ENCODE results near the gene DPP10.

DPP10 gene

GRCh38 chr2:115746151-115746550 is 1303.7 kb downstream of the DPP10 start:
- in situ Hi-C loops (cut with MboI; ENCODE audit: low sequenced_read_pairs, unreplicated experiment): no loop called here
- TF ChIP-seq CTCF (IDR thresholded peaks at IDR 0.05; ENCODE audit: borderline replicate concordance, control extremely low read depth, extremely low read depth, insufficient read depth, missing control alignments): no peak
- no peak for DNase-seq (ENCODE audit: low spot score)

GRCh38 chr2:115757286-115757685 is 1314.8 kb downstream of the DPP10 start:
- no peak for TF ChIP-seq CTCF (IDR thresholded peaks at IDR 0.05; ENCODE audit: borderline replicate concordance, control extremely low read depth, extremely low read depth, insufficient read depth, missing control alignments)
- no peak for DNase-seq (ENCODE audit: low spot score)
- in situ Hi-C loops (cut with MboI; ENCODE audit: low sequenced_read_pairs, unreplicated experiment): no loop called here

GRCh38 chr2:115763601-115764000 is 1321.2 kb downstream of the DPP10 start:
- DNase-seq (ENCODE audit: low spot score): no peak
- in situ Hi-C loops (cut with MboI; ENCODE audit: low sequenced_read_pairs, unreplicated experiment): no loop called here
- no peak for TF ChIP-seq CTCF (IDR thresholded peaks at IDR 0.05; ENCODE audit: borderline replicate concordance, control extremely low read depth, extremely low read depth, insufficient read depth, missing control alignments)

GRCh38 chr2:115771516-115771915 is 1329.1 kb downstream of the DPP10 start:
- DNase-seq (ENCODE audit: low spot score): no peak
- in situ Hi-C loops (cut with MboI; ENCODE audit: low sequenced_read_pairs, unreplicated experiment): no loop called here
- no peak for TF ChIP-seq CTCF (IDR thresholded peaks at IDR 0.05; ENCODE audit: borderline replicate concordance, control extremely low read depth, extremely low read depth, insufficient read depth, missing control alignments)

GRCh38 chr2:115774361-115774760 is 1331.9 kb downstream of the DPP10 start:
- DNase-seq (ENCODE audit: low spot score): no peak
- in situ Hi-C loops (cut with MboI; ENCODE audit: low sequenced_read_pairs, unreplicated experiment): no loop called here
- TF ChIP-seq CTCF (IDR thresholded peaks at IDR 0.05; ENCODE audit: borderline replicate concordance, control extremely low read depth, extremely low read depth, insufficient read depth, missing control alignments): no peak

GRCh38 chr2:115779085-115779632 is 1336.7 kb downstream of the DPP10 start:
- TF ChIP-seq CTCF (IDR thresholded peaks at IDR 0.05; ENCODE audit: borderline replicate concordance, control extremely low read depth, extremely low read depth, insufficient read depth, missing control alignments): no peak
- in situ Hi-C loops (cut with MboI; ENCODE audit: low sequenced_read_pairs, unreplicated experiment): no loop called here
- no peak for DNase-seq (ENCODE audit: low spot score)

GRCh38 chr2:115782286-115782685 is 1339.8 kb downstream of the DPP10 start:
- no peak for DNase-seq (ENCODE audit: low spot score)
- TF ChIP-seq CTCF (IDR thresholded peaks at IDR 0.05; ENCODE audit: borderline replicate concordance, control extremely low read depth, extremely low read depth, insufficient read depth, missing control alignments): no peak
- in situ Hi-C loops (cut with MboI; ENCODE audit: low sequenced_read_pairs, unreplicated experiment): no loop called here
